Stimulated activated CD4-positive, alpha-beta T cell treated with anti-CD3 and anti-CD28 coated beads, Interleukin-4, amount 100 ng/mL, for 48 hours (primary cell): ENCODE data around the gene ACP2.
A peak's percentile ranks its signal among the peaks of the same experiment; 100 is the strongest.

Source experiments
- DNase-seq, 2 donors: peaks; one replicate each; pipeline ENCODE4 v3.0.0-alpha.2; 2020; ENCODE audit warnings: low read depth in 2 of 2

The ACP2 gene

DNA sequence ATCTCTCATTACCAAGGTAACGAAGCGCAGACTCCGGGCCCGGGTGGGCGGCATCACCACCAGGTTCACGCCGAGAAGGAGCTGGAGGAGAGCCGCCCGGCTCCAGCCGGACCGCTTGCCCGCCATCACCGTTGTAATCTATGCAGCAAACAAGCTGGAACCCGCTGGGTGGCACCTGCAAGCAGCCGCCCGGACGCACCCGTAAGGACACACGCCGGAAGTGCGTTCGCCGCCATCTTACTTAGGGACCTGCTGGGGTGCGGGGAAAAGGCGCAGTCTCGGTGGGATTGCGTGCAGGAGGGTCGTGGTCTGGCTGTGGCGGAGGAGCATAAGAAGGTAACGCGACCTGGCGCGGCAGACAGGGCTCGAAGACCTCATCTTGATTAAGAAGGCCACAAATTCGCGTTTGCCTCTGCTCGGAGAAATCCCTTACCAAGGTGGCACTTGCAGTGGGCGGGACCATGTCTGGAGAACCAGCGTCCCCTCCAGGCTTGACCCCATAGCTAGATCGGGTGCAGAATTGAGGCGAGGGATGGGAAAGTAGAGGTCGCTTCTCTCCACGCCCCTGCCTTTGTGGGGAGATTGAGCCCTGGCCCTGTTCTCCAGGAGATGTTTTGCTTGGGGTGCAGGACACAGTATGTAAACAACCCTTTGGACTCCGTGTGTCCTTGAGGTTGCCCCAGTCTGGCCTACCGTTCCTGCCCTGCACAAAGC is at the start of gene ACP2:
Gene ACP2 (minus strand): TSS at position 151 of the 714 bp plus-strand sequence. CDS start 25 bp downstream, at position 126.
- DNase-seq, result peak; percentile 79 to 84

DNA sequence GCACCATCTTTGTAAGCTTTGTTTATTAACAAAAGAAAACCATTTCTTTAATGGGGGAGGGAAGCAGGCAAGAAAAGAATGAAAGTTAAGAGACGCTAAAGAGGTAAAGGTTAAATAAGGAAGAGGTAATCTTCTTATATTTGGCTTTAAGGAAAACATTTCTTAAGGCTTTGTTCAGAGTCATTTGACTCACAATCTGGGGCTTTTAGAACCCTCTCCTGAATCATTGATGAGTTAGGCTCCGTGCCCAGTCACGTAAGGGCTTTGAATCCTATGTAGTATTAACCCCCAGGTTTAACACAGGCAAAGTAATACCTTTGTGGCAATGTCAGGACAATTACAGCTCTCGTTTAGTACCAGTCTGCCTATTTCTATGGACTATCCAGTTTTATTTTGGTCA is 47.4 kb upstream of the ACP2 start:
- DNase-seq, result no peak

GRCh38 chr11:47295385-47295784 is 46.8 kb upstream of the ACP2 start:
- no peak for DNase-seq

DNA sequence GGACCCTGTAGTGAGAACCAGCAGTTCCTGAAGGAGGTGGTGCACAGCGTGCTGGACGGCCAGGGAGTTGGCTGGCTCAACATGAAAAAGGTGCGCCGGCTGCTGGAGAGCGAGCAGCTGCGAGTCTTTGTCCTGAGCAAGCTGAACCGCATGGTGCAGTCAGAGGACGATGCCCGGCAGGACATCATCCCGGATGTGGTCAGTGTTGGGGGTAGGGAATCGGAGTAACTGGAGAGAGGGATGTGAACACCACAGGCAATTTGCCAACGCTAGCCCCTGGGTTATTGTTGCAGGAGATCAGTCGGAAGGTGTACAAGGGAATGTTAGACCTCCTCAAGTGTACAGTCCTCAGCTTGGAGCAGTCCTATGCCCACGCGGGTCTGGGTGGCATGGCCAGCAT is 41.2 kb upstream of the ACP2 start:
- DNase-seq, result no peak

DNA sequence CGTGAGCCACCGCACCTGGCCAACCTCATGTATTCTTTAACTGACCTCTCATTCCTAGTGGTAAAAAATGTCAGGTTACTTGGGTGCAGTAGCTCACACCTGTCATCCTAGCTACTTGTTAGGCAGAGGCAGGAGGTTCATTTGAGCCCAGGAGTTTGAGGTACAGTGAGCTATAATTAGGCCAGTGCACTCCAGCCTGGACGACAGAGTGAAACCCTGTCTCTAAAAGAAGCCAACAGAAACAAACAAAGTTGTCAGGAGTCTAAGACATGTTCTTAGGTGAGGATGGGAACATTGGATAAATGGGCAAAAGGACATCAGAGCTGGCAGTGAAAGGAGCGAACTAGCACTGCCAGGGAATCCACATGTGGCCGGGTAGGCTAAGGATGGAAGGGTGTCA is 39.5 kb upstream of the ACP2 start:
- no peak for DNase-seq

DNA sequence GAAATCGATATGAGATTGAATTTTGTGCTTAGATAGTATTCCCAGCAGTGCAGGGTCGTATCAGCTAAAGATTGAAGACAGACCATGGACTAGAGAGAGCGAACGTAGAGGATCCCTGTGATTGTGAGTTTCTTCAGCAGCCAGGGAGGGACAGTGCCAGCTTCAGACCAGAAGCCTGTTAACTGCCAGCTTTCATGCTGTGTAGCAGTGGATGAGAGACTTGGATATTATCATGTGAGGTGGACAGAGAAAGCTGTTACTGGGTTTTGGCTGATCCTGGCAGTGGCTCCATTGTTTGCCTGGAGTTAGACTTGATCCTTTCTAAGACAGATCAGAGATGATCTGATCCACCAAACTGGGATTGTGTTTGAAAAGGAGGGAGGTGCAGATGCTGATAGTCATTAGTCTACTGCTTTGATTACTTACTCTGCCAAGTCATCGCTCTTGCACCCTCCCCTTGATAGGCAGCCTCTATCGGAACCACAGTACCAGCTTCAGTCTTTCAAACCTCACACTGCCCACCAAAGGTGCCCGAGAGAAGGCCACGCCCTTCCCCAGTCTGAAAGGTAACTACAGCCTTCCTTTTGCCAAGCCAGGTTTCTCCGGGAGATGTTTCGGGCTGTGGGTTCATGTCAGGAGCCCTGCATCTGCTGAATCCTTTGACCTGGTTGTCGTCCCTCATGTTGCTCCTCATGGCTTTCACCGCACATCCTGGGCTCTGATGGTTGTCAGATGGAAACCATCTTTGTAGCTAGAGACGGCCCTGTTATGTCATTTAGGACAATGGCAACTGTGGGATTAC is 37.6 kb upstream of the ACP2 start:
- no peak for DNase-seq

DNA sequence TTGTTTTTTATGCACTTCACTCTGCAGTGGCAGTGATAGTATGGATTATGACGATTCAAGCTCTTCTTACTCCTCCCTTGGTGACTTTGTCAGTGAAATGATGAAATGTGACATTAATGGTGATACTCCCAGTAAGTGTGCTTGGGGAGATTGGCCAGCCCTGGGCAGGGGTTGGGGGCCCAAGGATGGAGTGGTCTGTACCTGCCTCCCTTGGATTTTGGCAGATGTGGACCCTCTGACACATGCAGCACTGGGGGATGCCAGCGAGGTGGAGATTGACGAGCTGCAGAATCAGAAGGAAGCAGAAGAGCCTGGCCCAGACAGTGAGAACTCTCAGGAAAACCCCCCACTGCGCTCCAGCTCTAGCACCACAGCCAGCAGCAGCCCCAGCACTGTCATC is 35.5 kb upstream of the ACP2 start:
- no peak for DNase-seq

DNA sequence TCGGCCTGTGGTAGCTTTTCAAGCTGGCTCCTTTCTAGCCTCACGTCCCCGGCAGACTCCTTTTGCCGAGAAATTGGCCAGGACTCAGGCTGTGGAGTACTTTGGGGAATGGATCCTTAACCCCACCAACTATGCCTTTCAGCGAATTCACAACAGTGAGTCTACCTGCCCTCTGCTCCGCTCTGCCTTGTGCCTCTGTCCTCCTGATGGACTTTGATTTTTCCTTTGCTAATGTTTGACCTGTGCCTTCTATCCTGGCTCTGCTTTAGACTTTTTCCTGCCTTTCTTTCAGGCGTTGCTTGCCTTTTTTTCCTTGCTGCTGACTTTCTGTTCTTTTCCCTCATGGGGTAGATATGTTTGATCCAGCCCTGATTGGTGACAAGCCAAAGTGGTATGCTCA is 33.8 kb upstream of the ACP2 start:
- no peak for DNase-seq

- DNase-seq, result no peak
Measured at GRCh38 chr11:47280860-47281259, 32.2 kb upstream of the ACP2 start.

GRCh38 chr11:47280099-47280498 is 31.5 kb upstream of the ACP2 start:
- DNase-seq, result no peak

GRCh38 chr11:47278769-47279168 is 30.2 kb upstream of the ACP2 start:
- DNase-seq, result no peak

DNA sequence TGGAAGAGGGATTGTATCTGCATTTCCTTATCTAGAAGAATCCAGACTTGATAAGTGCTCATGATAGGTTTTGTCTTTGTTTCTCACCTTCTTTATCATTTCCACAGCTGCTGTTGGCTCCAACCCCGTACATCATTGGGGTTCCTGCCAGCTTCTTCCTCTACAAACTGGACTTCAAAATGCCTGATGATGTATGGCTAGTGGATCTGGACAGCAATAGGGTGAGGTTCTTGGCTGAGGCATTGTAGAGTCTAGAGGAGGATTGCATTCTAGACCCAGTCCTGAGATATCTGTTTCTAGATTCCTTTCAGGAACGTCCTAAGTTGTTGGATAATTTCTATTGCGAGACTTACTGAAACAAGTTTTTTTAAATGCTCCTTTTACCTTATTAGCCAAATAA is 29.4 kb upstream of the ACP2 start:
- DNase-seq, result no peak

DNA sequence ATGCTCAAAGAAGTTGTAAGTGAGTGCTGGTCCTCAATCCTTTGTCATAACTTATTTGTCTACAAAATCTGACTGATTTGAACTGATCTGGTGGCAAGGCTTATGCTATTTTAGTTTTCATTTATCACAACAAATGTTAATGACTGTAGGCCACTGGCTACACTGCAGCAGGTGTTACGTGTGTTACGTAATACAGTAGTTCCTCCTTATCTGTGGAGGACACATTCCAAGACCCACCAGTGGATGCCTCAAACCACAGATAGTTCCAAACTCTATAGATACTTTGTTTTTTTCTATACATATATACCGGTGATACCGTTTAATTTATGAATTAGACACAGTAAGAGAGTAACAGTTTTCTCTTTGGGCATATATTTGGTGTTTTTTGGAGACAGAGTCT is 28.3 kb upstream of the ACP2 start:
- DNase-seq, result no peak

GRCh38 chr11:47274495-47275235 is 26.1 kb upstream of the ACP2 start:
- no peak for DNase-seq

- no peak for DNase-seq
Measured at GRCh38 chr11:47272706-47273105, 24.1 kb upstream of the ACP2 start.

- no peak for DNase-seq
Measured at GRCh38 chr11:47271961-47272661, 23.5 kb upstream of the ACP2 start.

DNA sequence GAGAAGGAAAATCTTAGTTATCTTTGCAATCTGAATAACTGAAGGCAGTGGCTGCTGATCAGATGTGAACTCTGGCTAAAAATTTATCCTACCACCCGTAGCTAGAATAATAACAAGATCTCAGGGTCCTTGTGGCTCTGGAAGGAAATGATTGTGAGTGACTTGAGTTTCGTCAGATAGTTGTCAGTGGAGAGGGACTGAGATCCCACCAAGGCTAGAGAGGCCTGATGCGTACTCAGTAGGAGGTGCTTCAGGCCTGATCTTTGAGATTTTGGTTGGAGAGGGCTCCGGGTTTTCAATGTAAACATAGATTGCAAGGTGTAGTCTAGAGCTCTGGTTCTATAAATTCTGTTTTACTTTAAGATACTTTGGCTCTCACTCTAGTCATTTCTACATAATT is 22.7 kb upstream of the ACP2 start:
- no peak for DNase-seq

GRCh38 chr11:47270331-47271271 is 22.0 kb upstream of the ACP2 start:
- DNase-seq, result no peak

- DNase-seq, result peak; percentile 86 to 88
Measured at GRCh38 chr11:47269829-47270305, 21.3 kb upstream of the ACP2 start, which contains the start of gene MADD. MADD (plus strand) TSS chr11:47270133.

DNA sequence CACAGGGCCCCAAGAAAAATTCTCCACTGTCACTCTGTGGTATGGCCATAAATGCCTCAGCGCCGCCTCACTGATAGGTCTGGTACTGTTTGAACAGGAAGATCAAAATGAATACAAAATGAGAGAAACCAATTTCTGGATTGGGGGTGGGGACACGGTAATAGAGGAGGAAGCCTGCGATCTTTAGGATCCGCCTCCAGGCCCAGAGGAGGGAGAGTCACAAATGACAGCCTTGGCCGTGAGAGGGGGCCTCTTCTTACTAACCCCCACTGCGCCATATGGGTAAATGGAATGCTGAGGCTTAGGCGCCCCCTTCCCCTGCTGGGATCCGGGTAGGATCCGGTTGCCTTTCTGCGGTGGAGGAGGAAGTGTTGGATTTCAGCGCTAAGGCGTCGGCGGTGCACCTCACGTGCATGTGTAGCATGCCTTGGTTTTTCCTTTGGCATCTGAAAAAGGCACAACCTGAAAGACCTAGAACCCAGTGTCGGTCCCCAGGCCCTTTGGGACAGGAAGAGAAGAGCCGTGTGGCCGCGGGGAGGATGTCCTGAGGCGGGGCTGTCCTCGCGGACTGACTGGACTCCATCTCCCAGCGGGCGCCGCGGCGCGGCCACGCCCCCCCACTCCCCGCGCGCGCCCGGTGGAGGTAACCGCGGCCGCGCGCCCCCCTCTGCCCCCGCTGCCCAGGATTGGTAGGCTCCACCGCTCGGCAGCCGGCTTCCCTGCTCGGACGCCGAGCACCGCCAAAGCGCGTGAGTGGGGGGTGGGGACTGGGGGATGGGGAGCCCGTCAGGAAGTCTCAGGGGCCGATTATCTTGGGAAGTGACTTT is 20.6 kb upstream of the ACP2 start:
- peak; percentile 80 to 83 for DNase-seq
